Right ventricle myocardium inferior (tissue), 1 donor: Measurements from ENCODE around the gene RGR. TPM values are rescaled to one million over a fixed set of nuclear protein-coding genes. Genes with fewer than 3 reads are reported as not detected.
A peak's percentile ranks its signal among the peaks of the same experiment; 100 is the strongest.

ENCODE experiments used
- ATAC-seq: fragments of 200-7000 bp; cut with Tn5 transposase; one replicate; pipeline ENCODE4 v1.9.1; 2020; ENCODE audit warnings: mild to moderate bottlenecking, moderate library complexity
- DNase-seq: peaks from one replicate; pipeline ENCODE4 v3.0.0; 2021; ENCODE audit errors: missing footprints
- intact Hi-C: fragments of 100-400 bp; cut with DNase I; formaldehyde crosslinking; loops from one replicate; pipeline ENCODE4 v1.11.0; 2022
- long read RNA-seq: library from polyadenylated mRNA; unstranded; transcript quantifications from one replicate; pipeline ENCODE4 v2.0.0, GENCODE V29; 2021
- total RNA-seq: library from RNA; stranded (reverse); fragmentation: NEBNext Ultra II Directional; extraction: Animal tissue kit (Norgen Biotek cat#: 25700); gene quantifications from one replicate; pipeline ENCODE4 v1.2.1, GENCODE V29; 2021
- donor health status: DM: no; HTN: yes; CAD: no; lungs with severe emphysema.

The RGR gene
- total RNA-seq = 1.9 TPM
- long read RNA-seq, partial matches to known transcripts = 0 of 1 reads
- long read RNA-seq, other reads (novel, unspliced or antisense) = 1 of 1 reads

GRCh38 chr10:84244651-84245270, at the start of gene RGR:
TSS of gene RGR (plus strand) at chr10:84245053. CDS start at chr10:84245091, 38 bp downstream.
- intact Hi-C loops = no loop called here
- DNase-seq = peak; percentile 79

DNA sequence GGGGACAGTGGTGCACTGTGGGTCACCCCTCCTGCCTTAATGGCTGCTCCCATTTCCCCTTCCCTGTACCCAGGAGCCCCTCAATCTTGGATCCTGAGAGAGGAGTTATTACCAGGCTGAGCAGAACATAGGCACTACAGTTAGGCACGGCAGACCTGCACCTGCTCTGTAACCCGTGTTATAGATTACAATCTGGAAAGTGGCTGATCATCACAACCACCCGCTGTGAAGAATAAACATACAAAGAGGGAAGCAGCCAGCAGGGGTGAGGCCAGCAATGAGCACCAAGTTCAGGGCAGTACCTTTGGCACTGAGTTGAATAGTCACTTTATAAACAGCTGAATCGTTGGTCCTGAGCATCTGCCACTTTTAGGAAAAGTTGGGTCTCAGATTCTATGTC, 48.8 kb upstream of the RGR start:
- no peak for DNase-seq
- intact Hi-C loops = no loop called here
- no peak for ATAC-seq

More at GRCh38 chr10:84244651-84245270, at the start of gene RGR:
- peak; percentile 92 for ATAC-seq

DNA sequence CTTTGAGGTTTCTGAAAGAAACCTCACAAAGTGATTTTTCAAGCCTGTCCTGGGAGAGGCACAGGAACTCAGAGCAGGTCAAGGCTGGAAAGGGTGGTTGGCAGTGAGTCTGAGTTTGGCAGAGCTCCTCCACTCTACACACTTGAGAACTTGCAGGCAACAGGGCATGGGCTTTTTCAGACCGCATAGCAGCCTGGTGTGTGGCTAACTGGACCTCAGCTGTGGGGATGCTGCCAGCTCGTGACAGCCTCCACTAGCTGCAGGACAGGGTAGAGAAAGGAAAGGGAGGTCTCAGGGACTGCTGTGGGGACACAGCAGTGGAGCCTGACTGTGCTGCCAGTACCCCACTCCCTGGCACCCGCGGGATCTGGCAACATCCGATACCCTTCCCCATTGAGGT, 47.9 kb upstream of the RGR start:
- DNase-seq (no peak), ATAC-seq (peak; percentile 82)
- intact Hi-C loops = no loop called here

GRCh38 chr10:84197643-84198042, 47.2 kb upstream of the RGR start:
- DNase-seq = no peak
- intact Hi-C loops = no loop called here
- ATAC-seq = no peak

GRCh38 chr10:84198206-84198915, 46.5 kb upstream of the RGR start:
- DNase-seq = no peak
- intact Hi-C loops = no loop called here
- no peak for ATAC-seq

DNA sequence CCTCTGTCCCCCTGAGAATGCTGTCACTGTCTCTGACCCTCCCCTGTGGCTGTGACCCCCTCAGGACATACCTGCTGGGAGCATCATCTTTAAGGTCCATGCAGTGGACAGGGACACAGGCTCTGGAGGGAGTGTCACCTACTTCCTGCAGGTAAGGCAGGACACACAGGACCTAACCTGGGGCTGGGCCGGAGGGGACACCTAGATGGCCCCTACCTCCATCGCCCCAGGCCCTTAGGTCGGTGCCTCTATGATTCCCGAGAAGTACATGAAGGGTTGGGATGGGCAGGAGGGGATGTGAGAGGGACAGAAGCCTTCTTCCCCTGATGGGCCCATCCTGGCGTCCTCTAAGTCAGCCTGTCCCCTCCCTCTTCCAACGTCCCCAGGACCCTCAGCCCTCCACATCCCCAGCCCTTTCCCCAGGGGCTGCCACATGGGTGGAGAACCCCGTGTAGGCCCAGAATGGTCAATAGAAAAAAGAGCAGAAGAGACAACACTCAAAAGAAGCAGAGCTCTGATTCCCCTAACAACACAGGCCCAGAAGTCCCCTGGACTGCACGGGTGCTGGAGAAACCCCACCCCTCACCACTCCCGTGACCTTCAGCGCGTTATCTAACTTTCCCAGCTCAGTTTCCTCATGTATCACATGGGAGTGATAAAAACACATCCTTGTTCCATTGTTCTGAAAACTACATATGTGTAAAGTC, 44.2 kb upstream of the RGR start:
- DNase-seq (no peak), ATAC-seq (no peak)
- intact Hi-C loops = no loop called here

- intact Hi-C loops = no loop called here
- no peak for ATAC-seq
Observed at GRCh38 chr10:84201244-84201606, 43.6 kb upstream of the RGR start.

GRCh38 chr10:84201682-84202081, 43.2 kb upstream of the RGR start:
- DNase-seq (no peak), ATAC-seq (no peak)
- intact Hi-C loops = no loop called here

More at GRCh38 chr10:84201244-84201606, 43.6 kb upstream of the RGR start:
- no peak for DNase-seq

- no peak for DNase-seq
- intact Hi-C loops = no loop called here
- no peak for ATAC-seq
Observed at GRCh38 chr10:84202349-84202748, 42.5 kb upstream of the RGR start.

- intact Hi-C loops = loop anchor here (2.0 kb wide), 1 partner anchor 55 kb away; no protein-coding TSS in a partner anchor
- ATAC-seq (no peak), DNase-seq (no peak)
Observed at GRCh38 chr10:84204122-84204521, 40.7 kb upstream of the RGR start.

- intact Hi-C loops = loop anchor here (2.0 kb wide), 1 partner anchor 56 kb away; no protein-coding TSS in a partner anchor
- no peak for DNase-seq
- ATAC-seq = no peak
Observed at GRCh38 chr10:84204610-84205009, 40.2 kb upstream of the RGR start.

DNA sequence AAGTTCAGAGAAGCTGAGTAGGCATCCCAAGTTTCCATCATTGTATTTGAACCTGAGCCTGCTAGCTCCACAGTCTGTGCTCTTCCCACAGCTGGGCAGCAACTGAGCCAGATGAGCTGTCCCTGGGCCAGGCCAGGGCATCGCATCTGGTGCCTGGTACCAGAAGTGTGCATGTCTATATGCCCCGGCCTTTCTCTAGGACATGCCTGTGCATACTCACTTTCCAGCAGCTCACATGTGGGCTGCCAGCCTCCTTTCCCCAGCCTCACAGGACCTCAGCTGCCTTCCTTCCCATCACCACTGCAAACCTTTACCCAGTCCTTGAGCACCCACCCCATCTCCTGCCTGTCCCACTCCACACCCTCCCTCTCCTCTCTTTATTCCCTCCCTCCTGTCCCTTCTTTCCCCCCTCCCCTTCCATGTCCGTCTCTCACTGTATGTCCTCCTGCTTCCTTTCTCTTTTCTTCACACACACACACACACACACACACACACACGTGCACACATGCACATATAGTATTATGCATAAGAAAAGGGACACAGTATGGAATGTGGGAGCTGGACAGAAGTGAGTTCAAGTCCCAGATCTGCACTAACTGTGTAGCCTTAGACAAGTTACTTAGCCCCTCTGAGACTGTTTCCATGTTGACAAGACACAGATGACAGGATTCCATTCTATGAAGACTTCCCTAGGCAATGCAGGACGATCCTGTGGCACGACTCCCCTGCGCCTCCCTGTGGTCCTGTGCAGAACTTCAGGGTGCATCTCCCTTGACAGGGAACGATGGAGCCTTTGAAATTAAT, 39.6 kb upstream of the RGR start:
- peak; percentile 69 for ATAC-seq
- intact Hi-C loops = loop anchor here (2.0 kb wide), 1 partner anchor 56 kb away; no protein-coding TSS in a partner anchor
- DNase-seq = peak; percentile 78

- no peak for DNase-seq
- intact Hi-C loops = loop anchor here (2.0 kb wide), 1 partner anchor 57 kb away; no protein-coding TSS in a partner anchor
- no peak for ATAC-seq
Observed at GRCh38 chr10:84205853-84206525, 38.9 kb upstream of the RGR start.

DNA sequence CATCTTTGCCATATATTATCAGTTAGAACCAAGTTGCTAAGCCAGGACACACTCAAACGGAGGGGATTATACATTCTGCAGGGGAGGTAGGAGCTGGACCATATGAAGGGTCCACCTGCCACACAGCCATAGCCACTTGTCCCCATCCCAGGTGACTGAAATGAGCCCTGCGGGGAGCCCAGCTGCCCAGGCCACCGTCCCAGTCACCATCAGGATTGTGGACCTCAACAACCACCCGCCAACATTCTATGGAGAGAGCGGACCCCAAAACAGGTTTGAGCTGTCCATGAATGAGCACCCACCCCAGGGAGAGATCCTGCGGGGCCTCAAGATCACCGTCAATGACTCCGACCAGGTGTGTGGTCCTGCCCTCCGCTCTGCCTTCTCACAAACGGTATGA, 36.8 kb upstream of the RGR start:
- DNase-seq (no peak), ATAC-seq (no peak)
- intact Hi-C loops = no loop called here

DNA sequence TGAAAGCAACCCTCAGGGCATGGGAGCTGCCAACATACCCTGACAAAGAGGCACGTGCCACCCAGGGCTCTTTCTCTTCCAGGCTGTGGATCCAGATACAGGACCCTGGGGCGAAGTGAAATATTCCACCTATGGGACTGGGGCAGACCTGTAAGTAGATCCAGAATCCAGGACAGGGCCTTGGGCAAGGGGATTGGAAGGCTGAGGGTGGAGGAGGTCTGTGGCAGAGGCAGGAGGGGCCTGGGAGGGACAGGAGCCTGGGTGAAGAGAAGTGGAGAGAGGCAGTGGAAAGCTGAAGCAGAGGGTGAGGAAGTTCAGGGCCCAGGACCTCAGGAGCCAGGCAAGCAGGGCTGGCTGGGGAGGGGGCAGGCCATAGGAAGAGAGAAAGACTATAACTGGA, 33.3 kb upstream of the RGR start:
- ATAC-seq (no peak), DNase-seq (no peak)
- intact Hi-C loops = no loop called here

DNA sequence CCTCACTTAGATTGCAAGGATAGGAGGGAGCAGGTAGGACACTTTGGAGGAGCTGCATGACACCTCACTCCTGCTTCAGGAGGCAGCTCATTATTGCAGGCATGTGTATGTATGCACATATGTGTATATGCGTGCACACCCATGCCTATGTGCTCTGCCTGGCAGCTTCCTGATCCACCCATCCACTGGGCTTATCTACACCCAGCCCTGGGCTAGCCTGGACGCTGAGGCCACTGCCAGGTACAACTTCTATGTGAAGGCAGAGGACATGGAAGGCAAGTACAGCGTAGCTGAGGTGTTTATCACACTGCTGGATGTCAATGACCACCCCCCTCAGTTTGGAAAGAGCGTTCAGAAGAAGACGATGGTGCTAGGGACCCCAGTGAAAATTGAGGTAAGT, 32.8 kb upstream of the RGR start:
- intact Hi-C loops = no loop called here
- ATAC-seq (no peak), DNase-seq (no peak)

GRCh38 chr10:84213076-84213475, 31.8 kb upstream of the RGR start:
- intact Hi-C loops = no loop called here
- ATAC-seq = no peak
- no peak for DNase-seq

DNA sequence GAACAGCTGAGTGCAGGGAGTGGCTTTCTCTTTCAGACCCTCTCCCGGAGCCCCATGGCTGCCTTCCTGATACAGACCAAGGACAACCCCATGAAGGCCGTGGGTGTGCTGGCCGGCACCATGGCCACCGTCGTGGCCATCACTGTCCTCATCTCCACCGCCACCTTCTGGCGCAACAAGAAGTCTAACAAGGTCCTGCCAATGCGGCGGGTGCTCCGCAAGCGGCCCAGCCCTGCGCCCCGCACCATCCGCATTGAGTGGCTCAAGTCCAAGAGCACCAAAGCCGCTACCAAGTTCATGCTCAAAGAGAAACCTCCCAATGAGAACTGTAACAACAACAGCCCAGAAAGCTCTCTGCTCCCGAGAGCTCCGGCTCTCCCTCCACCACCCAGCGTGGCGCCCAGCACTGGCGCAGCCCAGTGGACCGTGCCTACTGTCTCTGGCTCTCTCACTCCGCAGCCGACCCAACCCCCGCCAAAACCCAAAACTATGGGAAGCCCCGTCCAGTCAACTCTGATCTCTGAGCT, 30.7 kb upstream of the RGR start:
- intact Hi-C loops = no loop called here
- DNase-seq = no peak
- no peak for ATAC-seq
